HG02943 (cell line): ENCODE data around the gene TK1.

Experiments used
- ATAC-seq: cut with Tn5 transposase; IDR thresholded peaks from one replicate; pipeline ENCODE4 v1.9.1; 2021; ENCODE audit warnings: mild to moderate bottlenecking, low read depth, moderate library complexity; ENCODE audit not compliant: unreplicated experiment

Gene TK1

GRCh38 chr17:78125138-78125913 is 61.5 kb downstream of the TK1 start:
- no peak for ATAC-seq

- ATAC-seq = no peak
Measured at GRCh38 chr17:78124836-78125137, 62.1 kb downstream of the TK1 start.
